D341Med (cell line): Measurements from ENCODE around the gene SSTR3.
"Not testable (repeated sequence)": the region's sequence is repeated elsewhere in the genome, so short reads cannot be mapped to it uniquely, and the experiment has no call there.

Source experiments
- DNase-seq: peaks from one replicate; pipeline ENCODE4 v3.0.0; 2012; ENCODE audit warnings: low spot score

The SSTR3 gene

GRCh38 chr22:37181681-37182080 is 30.6 kb downstream of the SSTR3 start:
- DNase-seq: no peak

- no peak for DNase-seq
These were observed 31.6 kb downstream of the SSTR3 start for GRCh38 chr22:37180531-37181231.

GRCh38 chr22:37179622-37180420 is 32.5 kb downstream of the SSTR3 start:
- DNase-seq: no peak

GRCh38 chr22:37179126-37179470 is 33.2 kb downstream of the SSTR3 start:
- no peak for DNase-seq

GRCh38 chr22:37178350-37179125 is 33.7 kb downstream of the SSTR3 start:
- no peak for DNase-seq

GRCh38 chr22:37177755-37178154 is 34.5 kb downstream of the SSTR3 start:
- no peak for DNase-seq

GRCh38 chr22:37177221-37177620 is 35.1 kb downstream of the SSTR3 start:
- no peak for DNase-seq

GRCh38 chr22:37176464-37177061 is 35.7 kb downstream of the SSTR3 start:
- DNase-seq: no peak

GRCh38 chr22:37175414-37176281 is 36.6 kb downstream of the SSTR3 start:
- no peak for DNase-seq

- no peak for DNase-seq
These were observed 37.3 kb downstream of the SSTR3 start for GRCh38 chr22:37174964-37175363.

GRCh38 chr22:37173709-37174108 is 38.6 kb downstream of the SSTR3 start:
- no peak for DNase-seq

GRCh38 chr22:37172266-37173245 is 39.7 kb downstream of the SSTR3 start:
- DNase-seq: no peak

GRCh38 chr22:37171662-37172061 is 40.6 kb downstream of the SSTR3 start:
- no peak for DNase-seq

- not testable (repeated sequence) for DNase-seq
These were observed 41.4 kb downstream of the SSTR3 start for GRCh38 chr22:37170689-37171405.

GRCh38 chr22:37169947-37170688 is 42.2 kb downstream of the SSTR3 start:
- DNase-seq: no peak

GRCh38 chr22:37169406-37169805 is 42.9 kb downstream of the SSTR3 start:
- no peak for DNase-seq

GRCh38 chr22:37167981-37168647 is 44.2 kb downstream of the SSTR3 start:
- DNase-seq: no peak
